GM18508 (cell line): ENCODE results near the gene DNAAF3.
"Not testable (repeated sequence)": the region's sequence is repeated elsewhere in the genome, so short reads cannot be mapped to it uniquely, and the experiment has no call there.

Experiments
- ATAC-seq: cut with Tn5 transposase; IDR thresholded peaks from one replicate; pipeline ENCODE4 v1.9.1; 2021; ENCODE audit warnings: moderate number of reproducible peaks; ENCODE audit not compliant: insufficient read depth, unreplicated experiment

The DNAAF3 gene

GRCh38 chr19:55156202-55157063 is 10.0 kb downstream of the DNAAF3 start:
- ATAC-seq: no peak

- not testable (repeated sequence) for ATAC-seq
Observed at GRCh38 chr19:55155784-55156183, 10.6 kb downstream of the DNAAF3 start.

- no peak for ATAC-seq
Observed at GRCh38 chr19:55153652-55154264, 12.7 kb downstream of the DNAAF3 start.

- no peak for ATAC-seq
Observed at GRCh38 chr19:55152017-55152416, 14.4 kb downstream of the DNAAF3 start.

GRCh38 chr19:55149078-55150003 is 17.1 kb downstream of the DNAAF3 start, which contains the start of gene TNNT1:
Gene TNNT1, minus strand, starts transcription at chr19:55149206. Its CDS starts 2,049 bp downstream, at chr19:55147157.
- no peak for ATAC-seq

- ATAC-seq: no peak
Observed at GRCh38 chr19:55147545-55148251, 18.7 kb downstream of the DNAAF3 start.

- ATAC-seq: no peak
Observed at GRCh38 chr19:55146705-55147273, 19.6 kb downstream of the DNAAF3 start.

GRCh38 chr19:55146078-55146704 is 20.2 kb downstream of the DNAAF3 start:
- ATAC-seq: no peak

- no peak for ATAC-seq
Observed at GRCh38 chr19:55145232-55145631, 21.2 kb downstream of the DNAAF3 start.

GRCh38 chr19:55141696-55142095 is 24.7 kb downstream of the DNAAF3 start:
- no peak for ATAC-seq

GRCh38 chr19:55137915-55138314 is 28.5 kb downstream of the DNAAF3 start:
- ATAC-seq: no peak

GRCh38 chr19:55136399-55137102 is 29.9 kb downstream of the DNAAF3 start:
- no peak for ATAC-seq

GRCh38 chr19:55134736-55135135 is 31.7 kb downstream of the DNAAF3 start:
- ATAC-seq: no peak

GRCh38 chr19:55133639-55134444 is 32.6 kb downstream of the DNAAF3 start:
- ATAC-seq: no peak

- ATAC-seq: no peak
Observed at GRCh38 chr19:55132453-55133129, 33.8 kb downstream of the DNAAF3 start.

GRCh38 chr19:55131421-55131820 is 35.0 kb downstream of the DNAAF3 start:
- ATAC-seq: no peak

- ATAC-seq: no peak
Observed at GRCh38 chr19:55119053-55119452, 47.4 kb downstream of the DNAAF3 start.
